DMS53 treated with DMSO at 0.1 percent for 48 hours (cell line): ENCODE measurements around the gene SLC5A1.

Experiments used
- DNase-seq: peaks from one replicate; lab custom pipeline; 2025; ENCODE audit not compliant: unreplicated experiment; lab: John Stamatoyannopoulos, UW

SLC5A1 gene

DNA sequence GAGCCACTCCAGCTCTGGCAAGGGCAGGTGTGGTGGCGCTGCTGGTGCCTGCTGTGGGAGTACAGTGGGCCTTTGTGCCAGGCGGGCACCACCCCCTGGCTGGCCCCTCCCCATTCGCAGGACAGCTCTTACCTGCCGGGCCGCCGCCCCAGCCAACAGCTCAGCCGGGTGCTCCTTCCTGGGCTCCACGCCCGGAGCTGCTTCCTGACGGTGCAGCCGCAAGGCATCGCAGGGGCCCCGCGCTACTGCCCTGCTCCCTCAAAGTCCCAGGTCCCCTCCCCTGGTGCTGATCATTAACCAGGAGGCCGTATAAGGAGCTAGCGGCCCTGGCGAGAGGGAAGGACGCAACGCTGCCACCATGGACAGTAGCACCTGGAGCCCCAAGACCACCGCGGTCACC, at the start of gene SLC5A1:
Gene SLC5A1, plus strand, starts transcription at position 338 of the 400 bp plus-strand sequence. Its CDS starts 21 bp downstream, at position 359.
- peak; percentile 18 for DNase-seq

GRCh38 chr22:31995046-31995445, 48.0 kb upstream of the SLC5A1 start:
- DNase-seq, result no peak

- no peak for DNase-seq
Observed at GRCh38 chr22:31995807-31996206, 47.3 kb upstream of the SLC5A1 start.

DNA sequence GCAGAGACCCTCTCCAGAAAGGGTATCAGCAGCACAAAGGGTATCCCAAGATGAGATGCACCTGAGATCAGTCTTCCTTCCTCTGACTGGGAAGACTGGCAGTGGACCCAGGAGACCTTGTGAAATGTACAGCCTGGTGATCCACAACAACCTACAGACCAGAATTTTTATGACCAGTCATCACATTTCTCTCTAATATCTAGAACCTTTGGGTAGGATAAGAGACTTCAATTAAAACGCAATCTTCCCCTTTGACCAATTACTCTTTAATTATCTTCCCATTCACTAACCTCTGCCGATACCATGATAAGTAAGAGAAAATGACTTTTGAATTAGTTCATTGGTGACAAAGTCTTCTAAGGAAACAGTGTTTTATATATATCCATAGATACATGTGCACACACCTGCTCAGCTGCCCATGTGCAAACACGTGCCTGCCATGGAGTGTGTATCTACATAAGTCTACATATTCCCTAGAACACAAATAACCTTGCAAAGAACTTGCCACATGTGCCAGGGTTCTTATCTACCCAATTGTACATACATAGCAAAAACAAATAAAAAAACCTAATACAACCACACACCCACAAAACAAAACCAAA, 44.2 kb upstream of the SLC5A1 start:
- no peak for DNase-seq

GRCh38 chr22:32000181-32000580, 42.9 kb upstream of the SLC5A1 start:
- DNase-seq, result no peak

DNA sequence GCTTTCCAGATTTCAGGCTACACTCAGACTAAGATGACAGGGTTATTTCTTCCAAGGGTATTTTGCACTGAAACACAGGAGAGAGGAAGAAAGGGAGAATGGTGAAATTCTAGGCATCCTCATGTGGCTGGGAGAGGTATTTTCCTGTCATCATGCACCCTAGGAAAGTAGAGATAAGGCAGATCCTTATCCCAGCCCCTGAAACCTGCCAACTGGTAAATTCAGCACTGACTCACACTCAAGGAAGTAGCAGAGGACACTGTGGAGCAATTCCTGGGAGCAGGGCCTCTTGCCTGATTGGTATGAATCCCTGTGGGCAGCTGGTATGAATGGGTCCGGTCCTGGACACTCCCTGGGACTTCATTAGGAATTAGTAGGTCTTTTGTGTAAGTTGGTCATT, 37.6 kb upstream of the SLC5A1 start:
- no peak for DNase-seq

DNA sequence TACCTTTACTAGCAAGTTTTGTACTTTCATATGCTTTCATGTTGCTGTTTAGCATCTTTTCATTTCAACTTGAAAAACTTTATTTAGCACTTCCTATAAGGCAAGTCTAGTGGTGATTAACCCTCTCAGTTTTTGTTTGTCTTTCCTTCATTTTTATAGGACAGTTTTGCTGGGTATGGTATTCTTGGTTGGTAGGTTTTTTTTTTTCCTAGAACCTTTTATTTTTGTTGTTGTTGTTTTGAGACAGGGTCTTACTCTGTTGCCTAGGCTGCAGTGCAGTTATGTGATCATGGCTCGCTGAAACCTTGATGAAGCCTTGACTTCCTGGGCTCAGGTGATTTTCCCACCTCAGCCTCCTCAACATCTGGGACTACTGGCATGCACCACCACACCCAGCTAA, 29.9 kb upstream of the SLC5A1 start:
- no peak for DNase-seq

- no peak for DNase-seq
Observed at GRCh38 chr22:32016081-32016480, 27.0 kb upstream of the SLC5A1 start.

- DNase-seq, result no peak
Observed at GRCh38 chr22:32018056-32018455, 25.0 kb upstream of the SLC5A1 start.

DNA sequence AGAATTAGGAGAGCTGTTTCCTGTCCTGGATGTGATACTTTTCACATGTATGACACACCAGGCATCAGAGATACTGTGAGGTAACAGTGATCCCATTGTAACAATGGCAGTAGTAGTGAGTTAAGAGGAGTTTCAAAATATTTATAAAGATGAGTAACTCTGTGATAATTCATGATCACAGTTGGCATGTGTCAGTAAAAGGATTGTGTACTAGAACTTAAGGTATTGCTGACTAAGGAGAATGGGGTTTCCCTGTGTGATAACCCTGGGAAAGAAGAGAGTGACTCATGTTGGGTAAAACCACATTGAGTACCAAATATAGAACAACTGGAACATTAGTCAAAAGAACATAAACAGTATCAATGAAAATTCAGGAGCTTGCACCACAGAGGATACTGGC, 22.9 kb upstream of the SLC5A1 start:
- DNase-seq, result no peak

- no peak for DNase-seq
Observed at GRCh38 chr22:32021716-32022115, 21.3 kb upstream of the SLC5A1 start.

DNA sequence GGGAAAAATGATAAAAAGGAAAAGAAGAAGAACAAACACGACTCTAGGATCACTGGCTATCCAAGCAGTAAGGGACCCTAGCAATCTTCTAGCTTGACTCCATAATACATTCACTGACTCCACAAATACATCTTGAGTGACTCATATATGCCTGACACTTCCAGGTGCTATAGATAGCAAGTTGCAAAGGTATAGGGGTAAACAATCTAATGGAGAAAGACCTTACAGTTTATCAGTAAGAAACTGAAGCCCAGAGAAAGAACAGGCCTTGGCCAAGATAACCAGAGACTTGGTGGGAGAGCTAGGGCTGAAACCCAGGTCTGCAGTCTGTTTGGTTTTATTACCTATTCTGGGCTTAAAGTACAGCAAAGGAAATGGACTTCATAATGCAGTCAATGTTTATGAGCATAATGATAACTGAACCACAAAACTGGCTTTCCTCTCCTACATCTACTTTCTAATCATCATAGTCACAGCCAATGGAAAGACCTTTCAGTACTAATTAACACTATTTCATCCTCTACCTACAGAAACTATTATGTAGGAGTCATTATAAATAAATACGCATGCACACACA, 19.7 kb upstream of the SLC5A1 start:
- DNase-seq, result no peak

GRCh38 chr22:32024796-32025195, 18.3 kb upstream of the SLC5A1 start:
- DNase-seq, result no peak

DNA sequence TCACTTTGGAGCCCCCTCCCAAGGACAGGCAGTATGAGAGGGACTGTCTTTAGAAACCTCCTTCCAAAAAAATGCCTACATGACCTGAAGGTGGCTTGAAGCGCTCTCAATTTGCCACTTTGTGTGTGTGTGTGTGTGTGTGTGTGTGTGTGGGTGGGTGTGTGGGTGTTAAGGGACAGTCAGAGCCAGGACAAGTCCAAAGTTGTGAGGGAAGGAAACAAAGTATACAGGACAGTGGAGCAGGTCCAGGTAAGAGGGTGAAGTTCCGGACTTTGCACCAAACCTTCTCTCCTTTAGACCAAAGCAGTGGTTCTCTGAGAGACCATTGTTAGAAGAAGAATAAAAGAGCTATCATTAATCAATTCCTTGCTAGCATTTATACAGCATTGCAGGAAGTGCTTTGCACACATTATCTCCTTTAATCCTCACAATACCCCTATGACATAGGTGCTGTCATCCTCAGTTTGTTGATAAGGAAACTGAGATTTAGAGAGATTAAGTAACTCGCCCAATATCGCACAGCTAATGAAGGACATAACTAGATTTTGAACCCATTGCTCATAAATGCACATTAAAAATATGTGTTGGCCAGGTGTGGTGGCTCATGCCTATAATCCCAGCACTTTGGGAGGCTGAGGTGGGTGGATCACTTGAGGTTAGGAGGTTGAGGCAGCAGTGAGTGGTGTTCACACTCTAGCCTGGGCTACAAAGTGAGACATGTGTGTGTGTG, 12.4 kb upstream of the SLC5A1 start:
- DNase-seq, result no peak

GRCh38 chr22:32031466-32031865, 11.6 kb upstream of the SLC5A1 start:
- no peak for DNase-seq

DNA sequence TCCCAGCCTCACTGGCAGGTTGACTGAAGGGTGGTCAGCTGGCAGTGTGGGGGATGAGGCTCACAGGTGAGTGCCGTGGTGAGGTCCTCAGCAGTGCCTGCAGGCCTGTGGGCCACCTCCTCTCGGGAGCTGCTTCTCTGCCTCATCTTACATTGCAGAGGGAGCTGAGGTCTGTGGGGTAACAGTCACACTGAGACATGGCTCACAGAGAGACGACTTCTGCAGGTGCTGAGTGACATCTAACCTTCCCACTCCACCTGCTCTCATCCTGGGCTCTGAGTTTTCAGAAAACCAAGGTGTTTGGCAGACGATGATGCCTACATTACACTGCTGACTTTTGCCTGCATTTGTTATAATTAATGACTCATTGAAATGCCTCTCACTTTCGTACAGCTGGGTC, 8.8 kb upstream of the SLC5A1 start:
- no peak for DNase-seq

DNA sequence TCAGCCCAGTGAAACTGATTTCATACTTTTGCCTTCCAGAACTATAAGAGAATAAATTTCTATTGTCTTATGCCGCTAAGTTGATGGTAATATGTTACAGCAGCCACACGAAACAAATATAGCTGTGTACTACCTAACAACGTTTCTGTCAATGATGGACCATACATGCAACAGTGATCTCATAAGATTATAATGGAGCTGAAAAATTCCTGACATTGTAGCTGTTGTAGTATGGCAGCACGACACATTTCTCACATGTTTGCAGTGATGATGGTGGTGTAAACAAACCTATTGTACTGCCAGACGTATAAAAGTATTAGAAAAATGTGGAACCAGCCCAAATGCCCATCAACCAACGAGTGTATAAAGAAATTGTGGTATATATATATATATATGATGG, 5.8 kb upstream of the SLC5A1 start:
- no peak for DNase-seq

- no peak for DNase-seq
Observed at GRCh38 chr22:32040324-32040904, 2.6 kb upstream of the SLC5A1 start.

DNA sequence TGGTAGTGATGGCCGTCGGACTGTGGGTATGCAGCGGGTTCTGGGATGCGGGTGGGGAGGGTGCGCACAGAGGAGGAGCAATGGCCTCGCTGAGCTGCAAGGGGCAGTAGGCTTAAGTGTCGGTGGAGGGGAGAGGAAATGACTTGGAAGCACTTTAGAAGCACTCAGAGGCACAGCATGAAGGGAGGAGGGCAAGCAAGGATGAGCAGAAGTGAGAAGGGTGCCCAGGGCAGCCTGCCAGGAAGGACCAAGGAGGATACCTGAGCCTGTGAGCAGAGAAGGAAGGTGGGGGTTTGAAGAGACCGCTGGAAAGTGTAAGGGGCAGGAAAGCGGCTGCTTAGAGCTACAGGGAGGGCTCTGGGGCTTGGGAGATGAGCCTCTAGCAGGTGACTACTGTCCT, 330 bp downstream of the SLC5A1 start:
- no peak for DNase-seq

DNA sequence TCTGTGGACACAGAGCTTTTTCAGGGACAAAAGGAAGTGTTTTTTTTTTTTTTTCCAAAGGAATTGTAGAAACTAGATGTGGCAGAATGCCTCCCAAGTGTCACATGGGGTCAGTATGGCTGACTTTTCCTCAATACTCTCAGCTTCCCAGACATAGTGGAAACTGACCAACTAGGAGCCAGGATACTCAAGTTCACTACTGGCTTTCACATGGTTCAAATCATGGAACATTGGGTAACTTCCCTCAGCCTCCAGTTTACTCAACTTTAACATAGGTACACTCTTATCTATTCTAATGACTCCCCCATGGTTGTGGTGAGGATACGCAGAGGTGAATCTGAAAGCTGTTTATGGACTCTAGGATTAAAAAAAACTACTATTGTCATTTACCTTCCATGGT, 1.4 kb downstream of the SLC5A1 start:
- DNase-seq, result no peak

GRCh38 chr22:32044913-32045312, 1.9 kb downstream of the SLC5A1 start:
- DNase-seq, result no peak

- DNase-seq, result no peak
Observed at GRCh38 chr22:32048069-32048468, 5.0 kb downstream of the SLC5A1 start.
